NOMO-1 (cell line): ENCODE measurements around the gene EPB41L2.
"Not testable (repeated sequence)": the region's sequence is repeated elsewhere in the genome, so short reads cannot be mapped to it uniquely, and the experiment has no call there.

Experiments
- DNase-seq, 2 experiments: peaks; one replicate each; lab custom pipeline; 2025; ENCODE audit not compliant: unreplicated experiment in 2 of 2; lab: John Stamatoyannopoulos, UW

The EPB41L2 gene

DNA sequence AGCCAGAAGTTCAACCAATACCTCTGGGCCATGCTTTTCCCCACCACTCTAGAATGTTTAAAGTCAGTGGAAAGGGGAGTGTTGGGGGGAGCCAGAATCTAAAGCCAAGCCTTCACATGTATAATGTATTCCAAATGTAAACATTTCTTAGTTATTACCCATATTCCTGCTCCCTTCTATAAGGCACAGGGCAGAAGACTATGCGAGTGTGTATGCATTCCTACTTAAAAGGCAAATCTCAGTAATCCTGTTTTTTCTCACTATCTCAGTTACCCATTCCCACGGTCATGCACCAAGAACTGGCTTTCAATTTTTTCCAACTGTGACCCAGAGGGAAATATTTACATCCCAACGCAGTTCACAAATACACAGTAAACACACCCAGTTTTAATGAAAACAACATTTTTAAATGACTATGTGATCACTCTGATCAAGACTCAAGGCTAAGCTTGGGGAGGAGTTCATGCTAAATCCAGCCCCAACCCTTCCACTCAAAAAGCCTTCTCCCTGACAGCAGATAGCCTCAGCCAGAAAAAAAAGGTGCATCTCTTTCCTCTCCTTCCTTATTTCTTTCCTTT lies 57.5 kb downstream of the EPB41L2 start:
- no peak for DNase-seq

DNA sequence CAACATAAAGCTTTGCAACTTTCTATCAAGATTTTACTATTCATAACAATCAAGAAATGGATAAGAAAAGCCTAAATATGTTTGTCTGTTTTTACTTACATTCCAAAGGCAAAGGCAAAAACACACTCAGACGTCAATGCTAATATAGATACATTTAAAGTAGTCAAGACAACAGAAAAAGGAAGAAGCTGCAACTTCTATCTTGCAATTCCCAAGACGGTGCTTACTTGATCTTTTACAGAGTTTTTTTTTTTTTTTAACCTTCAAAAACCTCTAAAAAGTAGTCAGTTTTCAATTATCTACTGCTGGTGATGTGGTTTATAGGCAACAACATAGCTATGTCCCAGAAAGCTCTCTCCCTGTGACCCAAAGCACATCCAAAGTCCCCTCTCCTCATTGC lies 58.1 kb downstream of the EPB41L2 start:
- no peak for DNase-seq

DNA sequence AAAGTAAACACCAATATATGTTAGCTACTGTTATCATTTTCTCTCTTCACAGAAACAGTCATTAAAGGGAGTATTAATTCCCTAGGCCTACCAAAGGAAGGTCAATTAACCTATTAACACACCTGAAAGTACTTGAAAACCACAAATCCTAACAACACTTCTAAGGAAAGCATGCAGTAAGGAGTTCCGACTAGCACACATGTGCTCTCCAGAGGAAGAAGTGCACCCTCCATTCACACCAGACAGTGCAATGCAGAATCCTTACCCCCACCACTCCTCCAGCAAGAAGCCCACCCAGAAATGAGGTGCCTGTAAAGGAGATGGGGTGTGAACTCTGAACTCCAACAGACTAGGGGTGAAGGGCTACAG lies 58.7 kb downstream of the EPB41L2 start:
- DNase-seq: no peak

DNA sequence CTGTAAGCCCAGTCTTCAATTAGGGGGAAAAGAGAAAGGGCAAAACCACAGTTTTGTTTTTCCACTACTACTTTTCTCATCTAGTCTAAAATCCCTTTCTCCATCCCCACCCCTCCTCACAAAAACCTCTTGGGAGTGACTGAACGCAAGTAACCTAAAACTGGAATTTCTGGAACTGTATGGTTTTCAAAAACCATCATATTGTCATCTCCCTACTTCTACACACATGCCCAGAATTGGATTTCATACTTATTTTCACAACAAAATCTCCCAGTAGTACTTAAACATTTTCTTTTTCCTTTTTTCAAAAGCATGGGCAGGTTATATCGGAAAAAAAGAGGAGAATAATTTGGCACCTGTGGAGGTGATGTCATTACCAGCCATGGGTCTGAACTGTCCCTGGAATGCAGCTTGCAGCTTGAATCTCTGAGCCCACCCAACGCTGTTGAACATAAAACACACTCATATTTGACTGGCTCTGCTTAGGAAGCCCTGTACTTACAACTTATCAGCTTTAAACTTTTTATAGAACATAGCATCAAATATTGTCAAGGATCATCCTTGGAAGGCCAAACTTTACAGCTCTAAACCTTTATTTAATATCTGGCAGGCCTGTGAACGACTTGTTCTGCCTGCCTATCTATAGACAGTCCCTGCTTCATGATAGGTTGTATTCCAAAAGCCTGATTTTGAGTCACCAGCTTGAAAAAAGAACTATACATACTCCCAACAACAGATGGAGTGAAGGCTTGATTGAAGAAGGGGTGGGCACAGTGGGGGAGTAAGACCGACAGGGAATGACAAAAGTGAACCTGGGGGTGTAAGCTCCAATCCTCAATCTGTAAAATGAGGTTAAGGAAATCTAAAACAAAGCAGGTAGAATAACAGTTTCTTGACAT lies 59.3 kb downstream of the EPB41L2 start:
- no peak for DNase-seq

DNA sequence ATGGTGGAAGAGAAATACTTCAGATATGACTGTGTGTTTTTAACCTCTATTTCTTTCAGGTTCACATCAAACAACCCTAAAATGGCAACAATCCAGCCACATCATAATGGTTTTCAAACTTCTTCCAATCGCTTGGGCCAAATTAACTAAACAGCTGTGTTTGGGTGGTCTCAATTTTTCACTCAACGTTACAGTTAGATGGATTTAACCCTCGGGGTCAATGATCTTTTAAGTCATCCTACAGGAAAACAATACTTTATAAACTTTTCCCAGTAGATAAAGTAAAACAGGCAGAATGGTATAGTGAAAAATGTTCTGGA lies 60.4 kb downstream of the EPB41L2 start:
- no peak for DNase-seq

DNA sequence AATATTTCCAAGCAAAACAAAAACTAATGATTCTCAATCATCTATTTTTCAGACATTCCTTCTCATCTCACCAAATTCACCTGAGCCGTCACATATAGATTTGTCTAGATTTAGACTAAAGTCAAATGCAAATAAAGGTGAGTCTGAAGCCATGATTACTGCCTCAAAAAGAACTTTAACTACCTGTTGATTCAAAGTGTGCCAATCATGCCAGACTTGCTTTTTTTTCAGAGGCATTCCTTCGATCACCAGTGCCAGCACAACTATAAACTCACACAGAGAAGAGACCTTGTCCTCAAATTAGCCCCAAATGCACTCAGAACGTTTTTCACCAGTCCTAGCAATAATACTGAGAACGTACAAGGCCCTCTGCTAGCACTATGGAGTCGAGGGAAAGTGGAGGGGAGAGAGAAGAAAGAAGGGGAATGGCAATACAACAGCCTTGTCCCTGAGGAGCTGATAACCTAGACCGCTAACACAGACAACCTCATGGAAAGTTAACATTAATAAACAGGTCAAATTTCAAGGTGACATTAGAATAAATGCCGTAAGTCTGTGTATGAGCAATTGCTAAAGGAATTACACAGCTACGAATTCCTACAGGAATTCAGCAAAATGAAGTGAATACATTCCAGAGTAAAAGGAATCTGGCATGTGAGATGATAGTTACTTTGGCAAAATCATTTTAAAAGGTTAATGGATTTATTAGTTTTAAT lies 60.9 kb downstream of the EPB41L2 start:
- no peak for DNase-seq

DNA sequence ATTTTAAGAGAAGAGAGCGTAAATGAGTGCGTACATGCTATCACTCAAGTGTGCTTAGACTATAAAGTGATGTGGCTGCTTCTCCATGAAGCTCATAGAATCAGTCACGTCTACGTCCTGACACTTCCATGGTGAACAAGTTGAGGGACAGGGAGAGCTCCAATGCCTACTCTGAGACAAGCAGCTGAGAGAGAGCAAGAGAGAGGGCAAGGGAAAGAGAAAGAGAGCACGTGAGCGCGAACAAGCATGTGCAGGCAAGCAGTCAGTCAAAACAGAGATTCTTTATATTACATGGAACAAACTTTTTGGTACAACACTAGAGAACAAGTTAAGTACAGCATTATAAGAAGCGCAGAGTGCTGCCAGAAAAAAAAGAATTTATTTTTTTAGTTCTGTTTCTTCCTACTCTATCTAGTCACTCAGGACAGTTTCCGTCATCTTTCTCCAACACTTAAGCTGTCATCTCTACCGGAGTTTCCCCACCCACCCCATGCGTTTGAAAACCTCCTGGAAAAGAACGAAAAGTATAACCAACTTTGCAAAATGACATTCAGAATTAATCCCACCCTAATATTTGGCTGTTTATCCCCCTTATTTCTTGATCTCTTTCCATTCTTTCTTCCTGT lies 61.8 kb downstream of the EPB41L2 start:
- no peak for DNase-seq

DNA sequence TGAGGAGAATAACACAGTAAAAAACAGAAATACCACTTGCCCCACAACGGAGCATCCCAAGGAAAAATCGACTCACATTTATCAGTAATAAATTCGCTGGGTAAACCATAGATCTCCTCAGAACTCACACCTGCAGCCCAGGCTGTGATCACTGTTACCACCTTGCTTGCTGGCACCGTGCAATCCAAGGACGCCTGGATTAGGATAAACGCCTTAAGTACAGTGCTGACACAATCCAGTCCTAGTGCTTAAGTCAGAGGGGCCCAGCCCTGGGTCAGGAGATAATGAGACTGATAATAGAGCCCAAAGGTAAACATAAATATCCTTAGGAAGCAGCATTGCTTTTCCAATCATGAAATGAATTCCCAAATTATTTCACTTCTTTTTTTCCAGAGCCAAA lies 62.5 kb downstream of the EPB41L2 start:
- no peak for DNase-seq

DNA sequence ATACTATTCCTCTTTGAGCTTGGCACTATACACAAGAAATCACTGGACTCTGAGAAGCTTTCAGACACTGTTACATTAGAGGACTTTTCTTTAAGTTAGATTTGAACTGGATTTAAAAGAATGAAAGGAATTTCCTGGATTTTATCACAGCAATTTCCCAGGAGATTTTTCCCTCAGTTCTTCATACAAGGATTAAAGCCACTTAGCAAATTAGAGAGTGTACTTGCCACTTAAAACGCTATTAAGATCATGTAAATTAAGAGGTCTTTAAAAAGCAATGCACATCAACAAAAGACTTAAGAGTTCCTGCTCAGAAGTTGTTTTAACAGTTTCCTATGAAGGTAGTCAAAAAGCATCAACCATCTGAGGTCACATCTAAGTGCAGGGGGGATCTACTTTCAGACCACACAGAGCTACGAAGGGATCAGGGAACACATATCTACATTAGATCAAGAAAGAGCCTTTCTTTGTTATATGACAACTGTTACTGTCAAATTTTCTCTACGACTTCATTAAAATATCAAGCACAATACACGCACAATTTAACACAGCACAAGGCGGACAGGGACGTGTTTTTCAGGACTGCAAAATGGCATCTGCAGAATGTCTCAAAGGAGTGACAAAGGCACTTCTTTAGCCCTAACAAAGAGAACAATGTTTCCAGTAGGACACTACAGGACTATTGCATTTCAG lies 65.8 kb downstream of the EPB41L2 start:
- no peak for DNase-seq

DNA sequence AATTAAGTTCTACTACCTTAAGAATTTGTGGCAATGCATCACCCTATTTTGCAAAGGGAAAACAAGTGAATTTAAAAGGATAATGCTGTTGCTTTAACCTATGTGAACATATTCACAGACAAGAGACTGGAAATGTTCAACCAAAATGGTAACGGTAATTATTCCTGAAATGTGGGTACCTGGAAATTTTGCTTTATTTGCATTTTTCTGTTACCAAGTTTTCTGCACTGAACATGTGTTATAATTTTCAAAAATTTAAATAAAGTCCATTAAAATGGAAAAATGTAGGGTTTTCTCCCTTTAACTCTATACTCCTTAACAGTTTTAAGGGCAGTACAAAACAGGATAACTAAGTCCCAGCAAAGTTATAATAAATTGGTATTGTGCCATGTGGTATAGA lies 66.4 kb downstream of the EPB41L2 start:
- no peak for DNase-seq

DNA sequence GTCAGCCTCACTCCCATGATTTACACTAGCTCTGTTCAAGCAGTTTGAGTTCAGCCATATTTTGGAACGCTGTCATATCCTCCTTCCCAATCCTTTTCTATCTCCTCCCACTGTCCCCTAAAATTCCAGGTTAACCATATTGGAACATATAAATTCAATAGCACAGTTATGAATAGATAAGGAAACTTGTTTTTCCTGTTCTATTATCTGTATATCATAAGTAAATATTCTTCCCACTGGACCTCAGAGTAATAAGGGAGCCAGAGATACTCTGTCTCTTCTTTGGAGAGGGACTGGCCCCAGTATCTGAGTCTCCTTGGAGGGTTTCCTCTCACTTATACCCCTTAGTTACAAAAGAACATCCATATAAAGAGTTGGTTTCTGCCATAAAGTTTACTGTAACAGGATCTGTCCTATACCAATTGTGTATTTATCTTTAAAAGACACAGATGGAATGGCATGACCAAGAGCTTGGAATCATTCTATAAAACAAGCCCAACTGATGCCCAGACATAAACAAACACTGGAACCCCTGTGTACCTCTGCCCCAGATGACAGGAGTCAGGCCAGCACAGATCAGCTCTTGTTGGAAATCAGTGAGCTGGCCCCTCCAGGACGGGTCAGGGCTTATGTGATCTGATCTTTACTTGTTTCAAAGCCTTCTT lies 67.1 kb downstream of the EPB41L2 start:
- no peak for DNase-seq

DNA sequence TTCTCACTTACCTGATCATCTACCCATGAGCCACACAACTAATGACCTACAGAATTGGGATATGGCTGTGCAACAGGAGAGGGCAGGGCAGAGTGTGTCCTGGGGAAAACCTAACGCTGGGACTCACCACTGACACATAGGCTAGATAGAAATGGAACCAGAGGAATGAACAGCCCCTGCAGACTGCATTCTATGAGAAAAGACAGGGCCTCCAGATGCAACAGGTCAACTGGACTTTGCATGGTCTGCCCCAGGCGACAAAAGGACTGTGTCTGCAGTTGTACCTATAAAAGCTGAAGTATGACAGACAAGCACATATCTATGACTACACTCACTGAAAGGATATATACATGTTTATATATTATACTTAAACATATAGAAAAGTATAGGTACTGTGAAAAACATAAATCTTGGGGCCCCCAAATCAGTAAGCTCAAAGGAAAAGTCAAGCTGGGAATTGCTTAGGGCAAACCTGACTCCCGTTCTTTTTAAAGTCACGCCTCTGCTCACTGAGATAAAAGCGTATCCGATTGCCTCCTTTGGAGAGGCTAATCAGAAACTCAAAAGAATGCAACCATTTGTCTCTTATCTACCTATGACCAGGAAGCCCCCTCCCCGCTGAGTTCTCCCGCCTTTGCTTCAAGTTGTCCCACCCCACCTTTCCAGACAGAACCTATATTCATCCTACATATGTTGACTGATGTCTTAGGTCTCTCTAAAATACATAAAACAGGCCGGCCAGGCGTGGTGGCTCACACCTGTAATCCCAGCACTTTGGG lies 68.5 kb downstream of the EPB41L2 start:
- no peak for DNase-seq

DNA sequence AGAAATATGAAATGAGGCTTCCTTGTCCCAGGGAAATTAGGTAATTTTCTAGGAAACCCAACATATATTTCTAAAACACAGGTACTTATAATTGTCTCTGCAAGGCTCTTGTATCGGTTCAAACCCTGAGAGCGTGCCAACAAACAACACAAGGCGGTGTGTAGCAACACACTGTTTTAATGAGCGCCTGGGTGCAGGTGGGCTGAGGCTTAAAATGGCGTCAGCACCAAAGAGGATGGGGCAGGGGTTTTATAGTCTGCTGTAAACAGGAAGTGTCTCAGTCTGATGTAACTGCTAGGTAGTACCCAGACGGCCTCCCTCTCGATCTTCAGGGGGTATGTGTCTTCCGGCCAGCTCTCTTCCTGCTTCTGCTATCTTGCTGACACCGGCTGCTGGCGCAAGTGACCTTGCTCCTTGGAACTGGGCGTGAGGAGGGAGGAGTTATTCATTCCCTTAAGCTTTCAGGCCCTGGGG lies 69.7 kb downstream of the EPB41L2 start:
- no peak for DNase-seq

DNA sequence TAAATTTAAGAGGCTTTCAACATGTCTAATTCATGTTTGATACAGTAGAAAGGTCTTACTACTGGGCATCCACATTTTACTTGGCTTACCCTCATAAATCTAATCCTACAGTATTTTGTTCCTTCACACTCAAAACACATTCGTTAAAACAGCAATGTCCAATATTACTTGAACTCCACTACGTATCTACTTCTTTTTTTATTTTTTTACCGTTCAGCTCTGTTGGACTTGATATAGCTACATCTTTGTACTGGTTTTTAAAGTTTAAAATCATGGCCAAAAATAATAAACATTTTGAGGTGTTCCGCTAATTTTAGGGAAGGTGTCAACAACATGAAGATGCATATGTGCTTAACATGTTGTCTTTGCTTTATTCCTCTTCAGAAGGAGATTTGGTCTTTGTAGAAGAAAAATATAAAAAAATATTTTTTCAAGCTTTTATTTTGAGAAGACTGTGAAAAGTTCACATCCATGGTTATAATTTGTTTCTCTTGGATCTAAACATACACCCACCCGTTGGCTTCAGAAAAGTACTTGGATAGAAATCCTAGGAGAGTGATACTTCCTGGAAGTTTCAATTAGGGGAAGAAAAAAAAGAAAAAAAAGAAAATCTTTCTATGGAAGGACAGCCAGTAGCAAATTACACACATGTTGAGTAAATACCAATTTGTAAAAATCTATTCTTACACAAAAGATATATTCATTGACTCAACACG lies 71.5 kb downstream of the EPB41L2 start:
- no peak for DNase-seq

DNA sequence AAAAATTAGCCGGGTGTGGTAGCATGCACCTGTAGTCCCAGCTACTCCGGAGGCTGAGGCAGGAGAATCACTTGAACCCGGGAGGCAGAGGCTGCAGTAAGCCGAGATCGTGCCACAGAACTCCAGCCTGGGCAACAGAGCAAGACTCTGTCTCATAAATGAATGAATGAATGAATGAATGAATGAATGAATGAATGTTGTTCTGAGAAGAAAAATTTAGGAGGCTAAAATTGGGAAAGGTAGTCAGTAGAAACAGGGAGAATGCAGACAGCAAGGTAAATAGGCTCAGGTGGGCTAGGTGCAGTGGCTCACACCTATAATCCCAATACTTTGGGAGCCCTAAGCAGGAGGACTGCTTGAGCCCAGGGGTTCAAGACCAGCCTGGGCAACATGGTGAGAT lies 75.5 kb downstream of the EPB41L2 start:
- not testable (repeated sequence) for DNase-seq

DNA sequence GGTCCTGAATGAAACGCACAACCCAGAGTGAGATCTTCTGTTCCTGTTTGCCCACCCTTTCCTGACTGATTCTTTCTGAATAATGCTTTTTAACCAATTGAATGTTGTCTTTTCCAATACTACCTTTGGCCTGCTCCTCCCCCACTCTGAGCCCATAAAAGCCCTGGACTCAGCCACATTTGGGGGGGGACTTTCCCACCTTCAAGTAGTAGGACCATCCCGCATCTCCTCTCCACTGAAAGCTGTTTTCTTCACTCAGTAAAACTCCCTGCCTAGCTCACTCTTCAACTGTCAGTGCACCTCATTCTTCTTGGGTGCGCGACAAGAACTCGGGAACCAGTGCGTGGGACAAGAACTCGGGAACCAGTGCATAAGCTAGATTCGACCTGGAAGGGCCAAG lies 77.9 kb downstream of the EPB41L2 start:
- DNase-seq: no peak

DNA sequence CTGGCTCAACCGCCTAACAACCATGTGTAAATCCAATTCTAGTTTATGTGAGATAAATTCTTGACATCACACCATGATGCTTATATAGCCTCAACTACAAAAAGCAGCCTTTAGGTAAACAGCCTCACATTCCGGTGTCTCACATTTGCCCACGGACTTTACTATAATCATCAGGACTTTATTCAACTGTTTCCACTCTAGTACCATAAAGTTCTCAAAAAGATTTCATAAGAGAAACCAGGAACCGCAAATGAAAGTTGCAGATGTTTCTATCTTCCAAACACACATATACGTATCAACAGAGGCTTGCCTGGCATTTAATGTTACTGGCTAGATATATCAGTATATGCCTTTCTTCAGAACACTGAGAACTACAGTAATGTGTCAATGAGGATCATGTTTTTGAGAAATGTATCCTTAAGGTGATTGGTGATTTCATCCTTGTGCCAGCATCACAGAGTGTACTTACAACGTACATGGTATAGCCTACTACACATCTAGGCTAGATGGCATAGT lies 80.0 kb downstream of the EPB41L2 start:
- no peak for DNase-seq

DNA sequence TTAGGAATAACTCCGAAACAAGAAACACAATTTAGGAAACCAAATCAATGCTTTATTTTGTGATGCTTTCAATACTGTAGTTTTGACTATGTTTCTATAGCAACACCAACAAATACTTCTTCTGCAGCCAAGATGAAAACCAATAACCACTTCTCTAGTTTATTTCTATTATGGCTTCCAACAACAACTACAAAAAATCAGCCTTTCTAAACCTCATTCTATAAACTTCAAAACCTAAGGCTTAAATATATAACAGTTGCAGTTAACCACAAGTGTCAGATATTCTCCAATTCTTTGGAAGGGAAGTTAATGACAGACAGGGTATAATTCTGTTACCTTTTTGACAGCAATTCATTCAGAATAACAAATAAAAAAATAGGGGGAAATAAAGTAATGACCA lies 80.9 kb downstream of the EPB41L2 start:
- no peak for DNase-seq

DNA sequence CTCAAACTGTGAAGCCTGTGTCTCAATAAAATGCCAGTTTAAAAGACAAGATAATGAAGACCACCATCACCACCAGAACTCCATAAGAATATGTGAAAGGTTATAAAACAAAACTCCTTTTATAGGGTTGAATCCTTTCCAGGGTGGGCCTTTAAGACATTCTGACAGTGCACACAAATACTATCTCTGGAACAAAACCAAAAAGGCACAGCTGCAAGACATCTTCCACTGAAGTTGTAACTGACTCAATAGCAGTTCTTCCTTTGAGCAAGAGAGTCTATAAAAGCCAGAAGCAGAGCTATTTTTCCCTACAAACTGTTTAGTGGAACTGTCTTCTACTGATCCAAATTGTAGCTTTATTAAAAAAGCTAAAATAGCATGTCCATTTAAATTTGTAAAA lies 81.6 kb downstream of the EPB41L2 start:
- no peak for DNase-seq
